KOPT-K1 (cell line): ENCODE results near the gene TCF7L2.

Experiments used
- H3K27ac ChIP-seq: fragments of 200-600 bp; sonication (generic); 2 replicates; pipeline ENCODE4 v1.5.1; 2016; ENCODE audit warnings: antibody characterized with exemption, mild to moderate bottlenecking, low read depth, low read length; ENCODE audit not compliant: poor library complexity, severe bottlenecking
- H3K36me3 ChIP-seq: fragments of 200-600 bp; sonication (generic); 2 replicates; pipeline ENCODE4 v1.5.1; 2017; ENCODE audit warnings: antibody characterized with exemption, mild to moderate bottlenecking, low read length, moderate library complexity; ENCODE audit not compliant: insufficient read depth
- H3K9me3 ChIP-seq: fragments of 200-600 bp; sonication (generic); 2 replicates; pipeline ENCODE4 v1.5.1; 2017; ENCODE audit warnings: antibody characterized with exemption, low read length, mild to moderate bottlenecking; ENCODE audit not compliant: insufficient read depth, poor library complexity, severe bottlenecking

Gene TCF7L2

DNA sequence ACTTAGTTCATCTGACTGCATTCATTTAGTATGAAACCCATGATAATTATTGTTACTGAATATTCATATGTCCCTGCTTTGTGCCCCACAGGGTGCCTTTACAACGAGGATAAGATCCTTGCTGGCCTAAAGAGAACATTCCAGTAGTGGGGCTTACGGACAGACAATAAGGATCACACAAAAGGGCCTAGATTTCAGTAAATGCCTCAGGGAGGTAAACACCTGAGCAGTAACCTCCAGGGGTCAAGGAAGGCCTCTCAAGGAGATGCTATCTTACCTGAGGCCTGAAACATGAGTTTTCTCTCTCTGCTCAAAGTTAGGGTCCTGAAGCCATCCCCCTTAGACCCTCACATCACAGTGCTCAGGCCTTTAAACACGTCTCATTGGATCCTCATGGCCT is 228.7 kb downstream of the TCF7L2 start:
- H3K36me3 ChIP-seq: no peaks in the 10 kb centered on the region
- no peak overlapping the region for H3K27ac ChIP-seq
- H3K9me3 ChIP-seq: no peaks in the 10 kb centered on the region

DNA sequence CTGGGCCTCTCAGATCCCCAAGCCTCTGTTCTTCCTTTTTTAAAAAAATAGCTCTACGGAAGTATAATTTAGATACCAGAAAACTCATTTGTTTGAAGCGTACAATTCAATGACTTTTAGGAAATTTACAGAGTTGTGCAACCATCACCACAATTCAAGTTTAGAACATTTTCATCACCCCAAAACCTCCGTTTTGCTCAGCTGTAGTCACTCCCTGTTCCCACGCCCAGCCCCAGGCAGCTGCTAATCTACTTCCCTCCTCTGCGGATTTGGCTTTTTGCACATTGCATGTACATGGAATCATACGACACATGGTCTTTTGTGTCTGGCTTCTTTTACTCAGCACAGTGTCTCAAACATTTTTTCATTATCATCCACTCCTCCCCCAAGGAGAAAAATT is 229.2 kb downstream of the TCF7L2 start:
- Histone ChIP-seq H3K36me3 (no peaks in the 10 kb centered on the region), H3K27ac (no peak overlapping the region), H3K9me3 (no peaks in the 10 kb centered on the region)

DNA sequence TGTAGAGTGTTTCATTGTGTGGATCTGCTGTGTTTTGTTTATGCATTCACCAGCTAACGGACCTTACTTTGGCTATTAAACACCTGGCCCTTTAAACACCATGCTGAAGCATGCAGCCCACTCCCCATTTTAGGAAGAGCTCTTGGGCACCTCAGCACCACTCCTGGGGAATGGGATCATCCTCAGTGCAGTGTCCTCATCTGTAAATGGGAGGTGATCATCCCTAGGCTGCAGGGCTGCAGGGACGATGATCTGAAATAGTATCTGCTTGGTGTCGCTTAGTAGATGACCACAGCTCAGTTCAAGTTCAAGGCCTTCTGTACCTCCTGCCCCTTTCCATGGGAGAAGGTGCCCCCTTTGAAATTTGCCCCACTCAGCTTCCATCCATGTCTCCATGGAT is 229.9 kb downstream of the TCF7L2 start:
- Histone ChIP-seq H3K9me3 (no peaks in the 10 kb centered on the region), H3K36me3 (no peaks in the 10 kb centered on the region), H3K27ac (no peak overlapping the region)

DNA sequence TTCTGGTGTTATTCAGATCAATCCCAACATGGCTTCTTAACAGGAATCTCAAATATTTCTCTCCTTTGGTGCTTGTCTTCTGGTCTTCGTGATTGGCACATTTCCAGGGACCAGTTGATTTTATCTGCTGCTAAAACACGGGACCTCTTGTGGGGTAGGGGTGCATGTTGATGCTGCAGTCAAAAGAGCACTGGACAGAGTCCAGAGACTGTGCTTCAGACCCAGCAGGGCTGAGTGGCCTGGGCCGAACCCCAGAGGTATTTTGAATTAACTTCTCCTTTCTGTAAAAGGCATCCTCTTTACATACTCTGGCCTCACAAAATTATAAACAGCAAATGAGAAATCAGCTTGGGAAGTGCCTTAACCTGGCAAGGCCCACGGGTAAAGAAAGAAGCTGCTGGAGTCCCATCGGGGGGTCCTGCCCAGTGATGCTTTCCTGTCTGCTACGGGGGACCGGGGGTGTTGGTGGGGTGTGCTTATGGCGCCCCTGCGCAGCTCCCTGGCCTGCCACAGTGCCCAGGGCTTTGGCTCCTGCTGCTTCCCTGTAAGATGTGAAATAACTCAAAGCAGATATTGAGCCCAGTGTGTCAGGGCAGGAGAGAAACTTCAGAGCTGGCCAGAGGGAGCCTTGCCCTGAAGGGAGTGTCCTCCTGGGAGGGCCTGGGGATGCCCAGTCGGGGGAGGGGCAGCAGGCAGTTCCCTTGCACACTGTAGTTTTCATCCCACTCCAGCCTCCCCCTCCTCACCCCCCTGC is 230.5 kb downstream of the TCF7L2 start:
- Histone ChIP-seq H3K27ac (no peak overlapping the region), H3K36me3 (no peaks in the 10 kb centered on the region), H3K9me3 (no peaks in the 10 kb centered on the region)

DNA sequence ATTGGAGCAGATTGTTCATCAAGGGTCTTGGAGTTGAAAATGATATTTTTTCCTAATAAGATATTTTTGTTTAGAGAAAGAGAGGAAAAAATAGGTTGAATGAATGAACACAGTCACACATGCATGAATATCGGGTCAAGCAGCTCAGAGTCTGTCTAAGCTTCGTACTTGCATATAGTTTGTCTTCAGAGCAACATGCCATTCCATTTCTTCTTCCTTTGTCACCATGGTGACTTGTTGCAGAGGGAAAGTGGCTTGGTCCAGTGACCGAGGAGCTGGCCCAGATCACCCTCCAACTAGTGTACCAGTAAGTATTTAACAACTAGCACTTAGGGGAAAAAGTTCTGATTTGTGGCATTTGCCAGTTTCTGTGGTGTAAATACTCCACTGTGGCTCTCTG is 232.1 kb downstream of the TCF7L2 start:
- H3K27ac ChIP-seq: no peak overlapping the region
- H3K9me3 ChIP-seq: no peaks in the 10 kb centered on the region
- no peaks in the 10 kb centered on the region for H3K36me3 ChIP-seq

DNA sequence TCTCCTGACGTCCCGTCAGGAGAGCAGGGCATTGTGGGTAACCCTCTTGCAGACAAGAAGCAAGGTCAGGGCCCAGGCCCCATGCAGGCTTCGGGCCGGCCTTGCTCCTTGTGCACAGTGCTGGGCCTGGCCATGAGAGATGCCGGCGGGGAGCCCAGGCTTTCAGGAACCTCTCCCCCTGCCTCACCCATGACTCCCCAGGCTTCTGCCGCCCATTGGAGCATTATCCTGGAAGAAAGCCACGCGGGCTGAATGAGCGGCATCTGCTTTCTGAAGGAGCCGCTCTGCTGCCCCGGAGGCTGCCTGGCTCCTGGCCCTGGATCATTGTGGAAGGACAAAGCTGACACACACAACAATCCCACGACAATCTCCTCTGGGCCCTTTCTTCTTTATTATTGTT is 233.5 kb downstream of the TCF7L2 start:
- Histone ChIP-seq H3K27ac (no peak overlapping the region), H3K9me3 (no peaks in the 10 kb centered on the region), H3K36me3 (no peaks in the 10 kb centered on the region)

DNA sequence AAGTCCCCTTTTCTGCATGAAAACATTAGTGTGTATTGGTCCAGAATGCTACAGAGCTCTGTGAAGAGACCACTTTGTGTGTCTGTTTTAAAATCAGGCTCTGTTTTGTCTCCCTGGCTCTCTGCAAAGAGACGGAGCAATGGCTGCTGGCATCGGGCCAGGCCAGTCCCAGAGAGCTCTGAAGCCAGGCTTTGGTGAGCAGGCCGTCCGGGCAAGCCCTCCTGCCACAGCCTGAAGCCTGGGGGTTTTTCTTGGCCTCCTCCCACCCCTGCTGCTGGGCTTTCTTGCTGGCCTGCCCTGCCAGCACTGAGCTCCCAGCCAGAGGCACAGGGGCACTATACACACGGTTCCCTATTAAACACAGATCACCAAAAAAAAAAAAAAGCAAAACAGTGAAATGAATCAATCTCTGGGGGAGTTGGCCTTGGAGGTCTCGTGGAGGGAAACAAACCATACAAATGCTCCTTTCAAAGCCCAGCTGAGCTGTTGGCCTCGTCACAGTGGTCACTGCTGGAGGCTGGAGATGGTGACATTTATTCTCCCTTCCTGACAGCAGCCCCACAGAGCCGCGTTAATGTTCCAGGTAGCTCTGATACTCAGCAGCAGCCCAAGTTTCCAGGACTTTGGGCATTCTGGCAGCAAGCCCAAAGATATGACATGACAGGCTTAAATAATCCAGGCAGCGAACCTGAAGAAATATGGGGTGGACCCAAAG is 237.2 kb downstream of the TCF7L2 start:
- Histone ChIP-seq H3K9me3 (no peaks in the 10 kb centered on the region), H3K36me3 (no peaks in the 10 kb centered on the region), H3K27ac (no peak overlapping the region)

DNA sequence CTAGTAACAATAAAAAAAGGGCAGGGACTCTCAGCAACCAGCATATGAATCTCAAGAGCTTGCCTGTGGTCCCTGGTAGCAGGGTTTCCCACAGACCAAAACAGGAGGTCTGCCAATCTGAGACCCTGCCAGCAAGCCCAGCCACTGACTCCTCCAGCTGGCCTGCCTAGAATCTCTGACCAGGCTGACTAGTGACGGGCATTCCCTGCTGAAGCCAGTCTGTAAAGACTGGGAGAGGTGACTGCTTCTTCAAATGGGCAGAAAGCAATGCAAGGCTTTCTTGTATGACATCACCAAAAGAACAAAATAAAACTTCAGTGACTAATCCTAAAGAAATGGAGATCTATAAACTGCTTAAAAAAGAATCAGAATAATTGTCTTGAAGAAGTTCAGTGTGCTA is 249.4 kb downstream of the TCF7L2 start:
- Histone ChIP-seq H3K27ac (no peak overlapping the region), H3K36me3 (no peaks in the 10 kb centered on the region), H3K9me3 (peaks cover 8% of the 10 kb centered on the region)

DNA sequence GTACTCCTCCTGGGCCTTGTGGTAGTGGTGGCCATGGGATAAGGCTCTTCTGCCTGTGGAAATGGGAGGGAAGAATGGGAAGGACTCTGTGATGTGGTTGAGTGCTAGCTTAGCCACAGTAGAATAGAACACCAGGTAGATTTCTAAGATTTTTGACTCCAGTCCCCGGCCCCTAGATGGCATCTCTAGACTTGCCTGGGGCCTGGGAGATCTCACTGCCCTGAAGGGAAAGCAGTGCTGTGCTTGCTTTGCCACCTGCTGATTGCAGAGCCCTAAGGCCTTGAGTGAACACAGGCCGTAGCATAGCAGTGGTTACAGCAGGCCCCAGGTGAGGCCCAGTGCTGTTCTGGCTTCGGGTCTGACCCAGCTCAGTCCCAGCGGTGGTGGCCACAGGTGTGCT is 252.0 kb downstream of the TCF7L2 start:
- Histone ChIP-seq H3K9me3 (peaks cover 8% of the 10 kb centered on the region), H3K36me3 (no peaks in the 10 kb centered on the region), H3K27ac (no peak overlapping the region)

DNA sequence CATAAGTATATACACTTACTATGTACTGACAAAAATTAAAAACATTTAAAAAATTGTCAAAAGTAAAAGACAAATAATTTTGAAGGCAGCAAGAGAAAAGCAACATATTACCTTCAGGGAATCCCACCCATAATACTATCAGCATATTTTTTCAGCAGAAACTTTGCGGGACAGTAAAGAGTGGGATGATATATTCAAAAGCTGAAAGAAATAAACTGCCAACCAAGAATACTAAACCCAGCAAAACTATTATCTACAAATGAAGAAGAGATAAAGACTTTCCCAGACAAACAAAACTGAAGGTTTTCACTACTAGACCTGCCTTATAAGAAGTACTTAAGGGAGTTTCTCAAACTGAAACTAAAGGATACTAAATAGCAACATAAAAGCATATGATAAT is 257.9 kb downstream of the TCF7L2 start:
- Histone ChIP-seq H3K36me3 (no peaks in the 10 kb centered on the region), H3K9me3 (peaks cover 15% of the 10 kb centered on the region), H3K27ac (no peak overlapping the region)

DNA sequence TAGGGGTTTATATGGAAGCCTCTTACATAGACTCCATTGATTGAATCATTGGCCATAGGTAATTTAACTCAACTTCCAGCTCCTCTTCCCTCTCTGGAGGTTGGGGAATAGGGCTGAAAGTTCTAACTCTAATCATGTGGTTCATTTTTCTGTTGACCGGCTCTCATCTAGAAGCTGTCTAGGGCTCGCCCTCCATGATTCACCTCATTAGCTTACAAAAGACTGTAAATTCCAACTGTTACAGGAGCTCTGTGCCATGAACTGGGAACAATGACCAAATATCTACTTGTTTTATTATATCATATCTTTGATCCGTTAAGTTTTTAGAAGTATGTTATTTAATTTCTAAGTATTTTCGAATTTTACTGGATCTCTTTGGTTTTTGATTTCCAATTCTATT is 263.0 kb downstream of the TCF7L2 start:
- Histone ChIP-seq H3K27ac (no peak overlapping the region), H3K9me3 (peaks cover 6% of the 10 kb centered on the region), H3K36me3 (no peaks in the 10 kb centered on the region)

DNA sequence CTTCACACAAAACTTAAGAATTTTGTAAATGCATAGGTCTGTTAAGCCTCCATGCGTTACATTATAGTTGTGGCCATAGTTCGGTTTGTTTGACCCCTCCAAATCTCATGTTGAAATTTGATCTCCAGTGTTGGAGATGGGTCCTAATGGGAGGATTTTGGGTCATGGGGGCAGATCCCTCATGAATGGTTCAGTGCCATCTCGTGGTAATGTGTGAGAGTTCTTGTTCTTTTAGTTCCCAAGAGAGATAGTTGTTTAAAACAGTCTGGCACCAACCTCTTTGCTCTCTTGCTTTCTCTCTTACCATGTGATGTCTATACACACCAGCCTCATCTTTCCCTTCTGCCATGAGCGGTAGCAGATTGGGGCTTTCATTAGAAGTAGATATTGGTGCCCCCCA is 264.3 kb downstream of the TCF7L2 start:
- H3K27ac ChIP-seq: no peak overlapping the region
- H3K9me3 ChIP-seq: no peaks in the 10 kb centered on the region
- H3K36me3 ChIP-seq: no peaks in the 10 kb centered on the region

DNA sequence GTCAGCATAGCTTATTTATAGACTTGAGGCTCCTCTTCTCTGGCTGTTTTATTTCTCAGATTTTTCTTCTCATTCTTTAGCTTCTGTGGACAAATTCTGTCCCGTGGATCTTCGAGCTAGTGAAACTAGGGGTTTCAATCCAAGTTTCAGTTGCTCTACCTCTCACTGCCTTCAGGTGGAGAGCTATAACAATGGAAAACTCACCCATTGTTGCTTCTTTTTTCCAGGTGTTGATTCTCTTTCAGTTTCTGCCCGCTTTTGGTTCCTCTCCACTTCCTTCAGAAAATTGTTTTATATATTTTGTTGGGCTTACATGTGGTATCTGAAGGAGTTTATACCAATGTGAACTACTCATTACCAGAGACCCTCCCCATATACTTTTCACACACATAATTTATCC is 266.1 kb downstream of the TCF7L2 start:
- H3K27ac ChIP-seq: no peak overlapping the region
- H3K9me3 ChIP-seq: no peaks in the 10 kb centered on the region
- H3K36me3 ChIP-seq: no peaks in the 10 kb centered on the region
